Uterus (tissue), 2 donors: Measurements from ENCODE around the gene SCAPER.

Experiments used
- CTCF ChIP-seq, 4 experiments: fragments of 200-600 bp in 2 of 4; fragments of 450-650 bp in 2 of 4; sonication (generic) in 2 of 4; IDR thresholded peaks; one replicate each; pipeline ENCODE4 v1.5.1; 2016 to 2019; ENCODE audit warnings: antibody characterized with exemption in 4 of 4, mild to moderate bottlenecking in 2 of 4, moderate library complexity in 1 of 4
- POLR2A ChIP-seq, 2 donors: fragments of 450-650 bp; IDR thresholded peaks; one replicate each; pipeline ENCODE4 v1.6.1; 2016; ENCODE audit warnings: antibody characterized with exemption in 2 of 2, mild to moderate bottlenecking in 1 of 2, moderate library complexity in 1 of 2

- TF ChIP-seq POLR2A (IDR thresholded peaks at IDR 0.05): no peak
- TF ChIP-seq CTCF (IDR thresholded peaks at IDR 0.05): no peak
These were observed 562.5 kb downstream of the SCAPER start for GRCh38 chr15:76342382-76343201.
